Mucosa of gallbladder (tissue), 1 donor: ENCODE results near the gene LASP1NB. TPM values are rescaled to one million over a fixed set of nuclear protein-coding genes. Genes with fewer than 3 reads are reported as not detected.
A peak's percentile ranks its signal among the peaks of the same experiment; 100 is the strongest.
"Not testable (repeated sequence)": the region's sequence is repeated elsewhere in the genome, so short reads cannot be mapped to it uniquely, and the experiment has no call there.

Source experiments
- DNase-seq: peaks from one replicate; pipeline ENCODE4 v3.0.0-alpha.2; 2020; ENCODE audit warnings: low spot score
- total RNA-seq: library from RNA; stranded (reverse); gene quantifications from one replicate; pipeline ENCODE4 v1.2.1, GENCODE V29; 2021
- donor health status: DM: no; HTN: no; CAD: no.

The LASP1NB gene

DNA sequence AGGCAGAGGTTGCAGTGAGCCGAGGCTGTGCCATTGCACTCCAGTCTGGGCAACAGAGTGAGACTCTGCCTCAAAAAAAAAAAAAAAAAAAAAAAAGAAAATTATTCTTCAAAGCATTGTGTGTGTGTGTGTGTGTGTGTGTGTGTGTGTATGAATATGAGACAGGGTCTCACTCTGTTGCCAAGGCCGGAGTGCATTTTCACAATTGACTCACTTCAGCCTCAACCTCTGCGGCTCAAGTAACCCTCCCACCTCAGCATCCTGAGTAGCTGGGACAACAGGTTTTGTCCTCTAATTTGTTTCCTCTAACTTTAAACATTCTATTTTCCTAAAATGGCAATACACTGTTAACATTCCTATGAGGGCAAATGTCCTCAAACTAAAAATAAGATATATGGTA lies 34.1 kb downstream of the LASP1NB start:
- no peak for DNase-seq

DNA sequence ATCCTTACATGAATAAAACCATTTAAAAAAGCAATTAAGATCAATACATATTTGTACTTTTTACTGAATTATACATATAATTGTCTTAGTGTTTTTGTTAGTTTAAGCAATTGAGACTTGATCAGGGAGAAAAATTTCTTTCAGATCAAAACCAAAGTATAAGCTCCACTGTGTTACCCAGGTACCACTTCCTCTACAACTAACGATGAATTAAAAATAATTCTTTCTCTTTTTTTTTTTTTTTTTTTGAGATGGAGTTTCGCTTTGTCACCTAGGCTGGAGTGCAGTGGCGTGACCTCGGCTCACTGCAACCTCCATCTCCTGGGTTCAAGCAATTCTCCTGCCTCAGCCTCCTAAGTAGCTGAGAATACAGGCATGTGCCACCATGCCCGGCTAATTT lies 35.0 kb downstream of the LASP1NB start:
- DNase-seq: no peak

DNA sequence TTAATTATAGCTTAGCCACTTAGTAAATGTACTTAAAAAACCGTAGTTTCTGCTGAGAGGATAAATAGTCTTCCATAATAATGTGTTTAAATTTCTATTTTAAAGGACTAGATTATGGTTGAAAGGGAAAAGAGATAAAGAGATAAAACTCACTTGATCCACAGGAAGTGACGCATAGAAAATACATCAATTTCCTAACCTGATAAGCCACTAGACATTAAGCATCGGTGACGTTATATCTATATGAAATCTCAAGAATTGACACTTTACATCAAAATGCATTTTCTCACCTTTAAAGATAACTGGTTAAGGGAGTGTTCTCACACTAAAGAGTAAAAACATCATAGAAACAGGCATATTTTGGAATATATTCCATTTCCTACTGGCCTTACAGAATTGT lies 36.0 kb downstream of the LASP1NB start:
- DNase-seq: no peak

DNA sequence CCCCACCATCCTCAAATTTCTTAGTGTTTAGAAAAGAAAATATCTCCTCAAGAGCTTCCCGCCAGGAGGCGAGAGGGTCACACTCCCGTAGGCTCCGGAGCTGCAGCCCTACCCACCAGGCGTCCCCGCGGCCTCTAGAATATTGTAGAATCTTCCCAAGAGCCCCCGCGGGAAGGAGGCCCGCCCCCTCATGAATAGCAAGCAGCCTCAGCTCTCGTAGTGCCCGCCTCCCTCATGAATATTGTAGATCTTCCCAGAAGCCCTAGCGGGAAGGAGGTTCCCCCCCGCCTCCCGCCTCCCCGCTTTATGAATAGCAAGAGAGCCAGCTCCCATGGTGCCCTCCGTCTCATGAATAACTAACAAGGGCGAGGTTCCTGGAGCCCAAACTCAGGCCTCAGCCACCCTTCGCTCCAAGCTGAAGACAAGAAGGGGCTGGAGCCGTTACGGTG lies 41.9 kb downstream of the LASP1NB start, which contains the start of gene FBXO47:
FBXO47 (minus strand) TSS at position 114 of the 449 bp plus-strand sequence. CDS start 4,378 bp downstream, outside the sequence.
- peak; percentile 94 for DNase-seq

DNA sequence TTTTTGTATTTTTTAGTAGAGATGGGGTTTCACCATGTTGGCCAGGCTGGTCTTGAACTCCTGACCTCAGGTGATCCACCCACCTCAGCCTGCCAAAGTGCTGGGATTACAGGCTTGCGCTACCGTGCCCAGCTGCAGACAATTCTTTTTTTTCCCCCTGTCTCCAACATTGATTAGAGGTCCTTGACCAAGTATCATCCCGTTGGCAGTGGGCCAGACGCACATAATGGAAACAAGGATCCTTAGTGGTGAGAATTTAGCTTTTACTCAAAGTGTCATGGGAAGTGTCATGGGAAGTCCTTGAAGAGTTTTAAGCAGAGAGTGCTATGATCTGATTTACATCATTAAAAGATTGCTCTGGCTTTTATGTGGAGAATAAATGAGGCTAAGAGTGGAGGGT lies 43.9 kb downstream of the LASP1NB start:
- DNase-seq: no peak

DNA sequence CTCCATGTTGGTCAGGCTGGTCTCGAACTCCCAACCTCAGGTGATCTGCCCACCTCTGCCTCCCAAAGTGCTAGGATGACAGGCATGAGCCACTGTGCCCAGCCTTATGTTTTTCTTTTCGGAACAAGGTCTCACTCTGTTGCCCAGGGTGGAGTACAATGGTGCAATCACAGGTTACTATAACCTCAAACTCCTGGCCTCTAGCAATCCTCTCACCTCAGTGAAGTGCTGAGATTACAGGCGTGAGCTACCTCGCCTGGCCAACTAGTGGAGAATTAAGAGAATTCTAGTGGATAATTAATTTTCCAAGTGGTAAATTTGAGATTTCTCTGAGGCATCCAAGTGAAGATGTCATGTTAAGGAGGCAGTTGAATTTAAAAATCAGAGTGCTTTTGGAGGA lies 44.7 kb downstream of the LASP1NB start:
- DNase-seq: no peak

DNA sequence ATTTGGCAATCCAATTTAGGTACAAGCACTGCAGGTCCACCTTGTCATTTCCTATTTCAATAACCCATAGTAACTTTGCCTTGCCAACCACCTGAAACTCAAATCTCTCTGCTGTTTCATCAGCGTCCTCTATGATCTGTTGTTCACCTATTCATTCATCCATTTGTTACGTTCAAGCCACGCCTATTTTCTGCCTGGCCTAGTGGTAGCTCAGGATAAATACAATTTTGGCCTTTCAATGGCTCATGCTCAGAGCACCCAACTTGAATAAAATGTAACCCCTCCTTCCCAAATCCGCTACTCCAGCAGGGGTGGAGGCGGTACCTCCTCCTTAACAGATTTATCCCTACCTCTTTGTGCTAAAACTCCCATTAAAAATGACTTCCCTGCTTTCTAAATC lies 45.4 kb downstream of the LASP1NB start:
- no peak for DNase-seq

DNA sequence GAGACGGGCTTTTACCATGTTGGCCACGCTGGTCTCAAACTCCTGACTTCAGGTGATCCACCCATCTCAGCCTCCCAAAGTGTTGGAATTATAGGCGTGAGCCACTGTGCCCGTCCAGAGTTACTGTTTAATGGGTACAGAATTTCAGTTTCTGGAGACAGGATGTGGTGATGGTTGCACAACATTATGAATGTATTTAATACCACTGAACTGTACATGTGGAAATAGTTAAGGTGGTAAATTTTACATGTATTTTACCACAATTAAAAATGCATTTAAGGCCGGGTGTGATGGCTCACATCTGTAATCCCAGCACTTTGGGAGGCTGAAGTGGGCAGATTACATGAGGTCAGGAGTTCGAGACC lies 50.8 kb downstream of the LASP1NB start:
- DNase-seq: not testable (repeated sequence)

DNA sequence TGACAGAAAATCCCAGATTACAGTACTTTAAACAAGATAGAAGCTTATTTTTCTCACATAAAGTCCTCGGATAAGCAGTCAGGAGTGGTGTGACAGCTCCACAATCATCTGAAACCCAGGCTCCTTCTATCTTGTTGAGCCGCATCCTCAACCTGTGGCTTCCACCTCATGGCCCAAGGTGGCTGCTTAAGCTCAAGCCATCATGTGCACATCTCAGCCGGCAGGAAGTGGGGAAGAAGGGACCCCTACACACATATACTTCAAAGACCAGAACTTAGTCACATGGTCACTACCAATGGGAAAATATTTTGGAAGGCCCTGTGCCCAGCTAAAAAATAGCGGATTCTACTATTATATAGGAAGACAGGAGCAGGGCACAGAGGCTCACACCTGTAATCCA lies 52.8 kb downstream of the LASP1NB start:
- no peak for DNase-seq

Other genes with a start within 250 kb of the LASP1NB start
- 175 TPM for gene MLLT6, start 220.3 kb upstream of the LASP1NB start, total RNA-seq
- 51.5 TPM for gene CISD3, start 195.3 kb upstream of the LASP1NB start, total RNA-seq
- 52.3 TPM for gene PCGF2, start 177.3 kb upstream of the LASP1NB start, total RNA-seq
- gene PSMB3, start 172.9 kb upstream of the LASP1NB start, total RNA-seq: 119 TPM
- gene PIP4K2B, start 126.1 kb upstream of the LASP1NB start, total RNA-seq: 46.7 TPM
- gene CWC25, start 100.3 kb upstream of the LASP1NB start, total RNA-seq: 19.3 TPM
- 984 TPM for gene RPL23, start 71.9 kb upstream of the LASP1NB start, total RNA-seq
- 247 TPM for gene LASP1, start 55.6 kb upstream of the LASP1NB start, total RNA-seq
- not detected for gene FBXO47, start 41.8 kb downstream of the LASP1NB start, total RNA-seq
- gene PLXDC1, start 226.0 kb downstream of the LASP1NB start, total RNA-seq: 21.2 TPM
- not detected for gene ARL5C, start 240.5 kb downstream of the LASP1NB start, total RNA-seq